ENCODE data around the gene PIP4P1. TPM values are rescaled to one million over a fixed set of nuclear protein-coding genes. Genes with fewer than 3 reads are reported as not detected.

The PIP4P1 gene
- polyA plus RNA-seq, 3 donors = 19.4 to 106 (median 21.2) TPM

- Mint-ChIP-seq H3K27ac (no peak overlapping the region), H3K9me3 (peaks cover 0 to 3% (median 2%) of the 10 kb centered on the region in 7 donors), H3K27me3 (ENCODE audit: low read depth in 3 of 3) (no peaks in the 10 kb centered on the region), H3K4me3 (no peak overlapping the region), H3K4me1 (peaks cover 23% of the 10 kb centered on the region), H3K36me3 (no peaks in the 10 kb centered on the region)
- no peak for DNase-seq
- TF ChIP-seq CTCF (IDR thresholded peaks at IDR 0.05) = no peak
- no peaks in the 10 kb centered on the region for H3K27me3 ChIP-seq (ENCODE audit: control insufficient read depth in 2 of 2, insufficient read depth in 2 of 2, low read length in 2 of 2)
- H3K36me3 ChIP-seq (replicated peaks in 1 of 2; ENCODE audit: control insufficient read depth in 1 of 2, insufficient read depth in 2 of 2, low read length in 2 of 2) = no peaks in the 10 kb centered on the region
- intact Hi-C loops (cut with micrococcal nuclease) = no loop called here
- H2AFZ ChIP-seq (ENCODE audit: insufficient read depth, low read depth, low read length, poor library complexity, severe bottlenecking) = no peak overlapping the region
- no peaks in the 10 kb centered on the region for H4K20me1 ChIP-seq (ENCODE audit: insufficient read depth, low read length)
- H3K9me3 ChIP-seq (replicated peaks in 1 of 2; ENCODE audit: control insufficient read depth in 1 of 2, insufficient read depth in 1 of 2, low read length in 2 of 2) = no peaks in the 10 kb centered on the region
- H3K4me2 ChIP-seq (replicated peaks; ENCODE audit: extremely low read depth, low read length, poor library complexity, severe bottlenecking) = no peak overlapping the region
- no peak overlapping the region for H3K9ac ChIP-seq (ENCODE audit: insufficient read depth, low read length, poor library complexity, severe bottlenecking)
- no CpG with 5 or more reads among the region's 2 CpGs for WGBS (ENCODE audit: insufficient coverage)
- peaks cover 15 to 21% of the 10 kb centered on the region in 2 donors for H3K4me1 ChIP-seq (ENCODE audit: control insufficient read depth in 1 of 2, insufficient read depth in 2 of 2, low read length in 2 of 2)
- H3K79me2 ChIP-seq (ENCODE audit: insufficient read depth, low read length) = no peaks in the 10 kb centered on the region
- H3K4me3 ChIP-seq (replicated peaks in 1 of 3; ENCODE audit: low read depth in 2 of 3, low read length in 3 of 3) = no peak overlapping the region
- no peak overlapping the region for H3K27ac ChIP-seq (ENCODE audit: low read depth in 1 of 2, low read length in 2 of 2)
Observed at GRCh38 chr14:20501346-20501745, 40.1 kb upstream of the PIP4P1 start.

GRCh38 chr14:20499881-20500280 lies 38.6 kb upstream of the PIP4P1 start:
- no peak overlapping the region for H3K9ac ChIP-seq (ENCODE audit: insufficient read depth, low read length, poor library complexity, severe bottlenecking)
- H3K27ac Mint-ChIP-seq = no peak overlapping the region
- H3K9me3 ChIP-seq (replicated peaks in 1 of 2; ENCODE audit: control insufficient read depth in 1 of 2, insufficient read depth in 1 of 2, low read length in 2 of 2) = no peaks in the 10 kb centered on the region
- no peaks in the 10 kb centered on the region for H3K36me3 ChIP-seq (replicated peaks in 1 of 2; ENCODE audit: control insufficient read depth in 1 of 2, insufficient read depth in 2 of 2, low read length in 2 of 2)
- no peak for TF ChIP-seq CTCF (IDR thresholded peaks at IDR 0.05)
- no peak for DNase-seq
- H3K4me3 ChIP-seq (replicated peaks in 1 of 3; ENCODE audit: low read depth in 2 of 3, low read length in 3 of 3) = no peak overlapping the region
- no peaks in the 10 kb centered on the region for H3K27me3 ChIP-seq (ENCODE audit: control insufficient read depth in 2 of 2, insufficient read depth in 2 of 2, low read length in 2 of 2)
- H4K20me1 ChIP-seq (ENCODE audit: insufficient read depth, low read length) = no peaks in the 10 kb centered on the region
- H3K4me2 ChIP-seq (replicated peaks; ENCODE audit: extremely low read depth, low read length, poor library complexity, severe bottlenecking) = no peak overlapping the region
- H3K36me3 Mint-ChIP-seq = no peaks in the 10 kb centered on the region
- peaks cover 36% of the 10 kb centered on the region for H3K4me1 Mint-ChIP-seq
- 94% methylated on average over 5 of the region's 5 CpGs for WGBS (ENCODE audit: insufficient coverage)
- H3K9me3 Mint-ChIP-seq = peaks cover 0 to 7% (median 5%) of the 10 kb centered on the region in 7 donors
- no peak overlapping the region for H3K27ac ChIP-seq (ENCODE audit: low read depth in 1 of 2, low read length in 2 of 2)
- H3K4me1 ChIP-seq (ENCODE audit: control insufficient read depth in 1 of 2, insufficient read depth in 2 of 2, low read length in 2 of 2) = peaks cover 28 to 35% of the 10 kb centered on the region in 2 donors
- peaks cover 0 to 3% (median 0%) of the 10 kb centered on the region in 3 donors for H3K27me3 Mint-ChIP-seq (ENCODE audit: low read depth in 3 of 3)
- H2AFZ ChIP-seq (ENCODE audit: insufficient read depth, low read depth, low read length, poor library complexity, severe bottlenecking) = no peak overlapping the region
- H3K79me2 ChIP-seq (ENCODE audit: insufficient read depth, low read length) = no peaks in the 10 kb centered on the region
- intact Hi-C loops (cut with micrococcal nuclease) = no loop called here
- H3K4me3 Mint-ChIP-seq = no peak overlapping the region
